Mesendoderm (in vitro differentiated cells): ENCODE measurements around the gene ZFPM1.
A peak's percentile ranks its signal among the peaks of the same experiment; 100 is the strongest.

ENCODE experiments used
- DNase-seq: peaks from one replicate; pipeline ENCODE4 v3.0.0; 2013
- H2AK5ac ChIP-seq: 2 replicates; pipeline ENCODE4 v1.6.1; 2013; ENCODE audit warnings: low read length, inconsistent platforms
- H2BK120ac ChIP-seq: 2 replicates; pipeline ENCODE4 v1.6.1; 2013; ENCODE audit warnings: low read depth, mild to moderate bottlenecking, low read length, moderate library complexity, mixed read lengths
- H2BK15ac ChIP-seq: replicated peaks from 2 replicates; pipeline ENCODE4 v1.6.1; 2013; ENCODE audit warnings: low read depth, mild to moderate bottlenecking, moderate library complexity
- H2BK5ac ChIP-seq: 2 replicates; pipeline ENCODE4 v1.6.1; 2013; ENCODE audit warnings: low read length, inconsistent platforms
- H3K18ac ChIP-seq: 2 replicates; pipeline ENCODE4 v1.6.1; 2013; ENCODE audit warnings: mild to moderate bottlenecking, low read length, mixed read lengths
- H3K23ac ChIP-seq: one replicate; pipeline ENCODE4 v1.6.1; 2013; ENCODE audit warnings: low read length
- H3K27ac ChIP-seq: 2 replicates; pipeline ENCODE4 v1.5.1; 2013; ENCODE audit warnings: low read depth, mild to moderate bottlenecking, inconsistent platforms, low read length, moderate library complexity
- H3K27me3 ChIP-seq: 2 replicates; pipeline ENCODE4 v1.6.1; 2013; ENCODE audit warnings: low read length, control low read depth, mild to moderate bottlenecking, inconsistent platforms; ENCODE audit not compliant: insufficient read depth, poor library complexity
- H3K36me3 ChIP-seq: 2 replicates; pipeline ENCODE4 v1.6.1; 2013; ENCODE audit warnings: low read length, inconsistent platforms; ENCODE audit not compliant: control insufficient read depth, insufficient read depth
- H3K4ac ChIP-seq: one replicate; pipeline ENCODE4 v1.6.1; 2013; ENCODE audit warnings: low read depth, mild to moderate bottlenecking, low read length, moderate library complexity
- H3K4me1 ChIP-seq: 2 replicates; pipeline ENCODE4 v1.6.1; 2013; ENCODE audit warnings: low read depth, low read length, inconsistent platforms; ENCODE audit not compliant: control insufficient read depth
- H3K4me2 ChIP-seq: 2 replicates; pipeline ENCODE4 v1.6.1; 2013; ENCODE audit warnings: low read length
- H3K4me3 ChIP-seq: 2 replicates; pipeline ENCODE4 v1.5.1; 2013; ENCODE audit warnings: mild to moderate bottlenecking, low read length
- H3K56ac ChIP-seq: one replicate; pipeline ENCODE4 v1.6.1; 2013; ENCODE audit warnings: low read length
- H3K79me1 ChIP-seq: 2 replicates; pipeline ENCODE4 v1.6.1; 2013; ENCODE audit warnings: low read length, inconsistent platforms
- H3K79me2 ChIP-seq: 2 replicates; pipeline ENCODE4 v1.6.1; 2013; ENCODE audit warnings: mild to moderate bottlenecking, low read length; ENCODE audit not compliant: control insufficient read depth, insufficient read depth
- H3K9ac ChIP-seq: 2 replicates; pipeline ENCODE4 v1.6.1; 2013; ENCODE audit warnings: low read length, inconsistent platforms
- H4K5ac ChIP-seq: one replicate; pipeline ENCODE4 v1.6.1; 2013; ENCODE audit warnings: low read length
- H4K8ac ChIP-seq: one replicate; pipeline ENCODE4 v1.6.1; 2013; ENCODE audit warnings: low read depth, mild to moderate bottlenecking, control low read depth, low read length, moderate library complexity
- WGBS: extraction: QIAGEN DNeasy Blood & Tissue Kit; methylation state at CpG from one replicate; pipeline ENCODE4 v1.1.7; 2013; ENCODE audit warnings: low lambda C conversion rate, missing lambda C conversion rate; ENCODE audit not compliant: insufficient coverage; ENCODE audit errors: extremely low coverage; 5-methylcytosine and 5-hydroxymethylcytosine counted together

The ZFPM1 gene

DNA sequence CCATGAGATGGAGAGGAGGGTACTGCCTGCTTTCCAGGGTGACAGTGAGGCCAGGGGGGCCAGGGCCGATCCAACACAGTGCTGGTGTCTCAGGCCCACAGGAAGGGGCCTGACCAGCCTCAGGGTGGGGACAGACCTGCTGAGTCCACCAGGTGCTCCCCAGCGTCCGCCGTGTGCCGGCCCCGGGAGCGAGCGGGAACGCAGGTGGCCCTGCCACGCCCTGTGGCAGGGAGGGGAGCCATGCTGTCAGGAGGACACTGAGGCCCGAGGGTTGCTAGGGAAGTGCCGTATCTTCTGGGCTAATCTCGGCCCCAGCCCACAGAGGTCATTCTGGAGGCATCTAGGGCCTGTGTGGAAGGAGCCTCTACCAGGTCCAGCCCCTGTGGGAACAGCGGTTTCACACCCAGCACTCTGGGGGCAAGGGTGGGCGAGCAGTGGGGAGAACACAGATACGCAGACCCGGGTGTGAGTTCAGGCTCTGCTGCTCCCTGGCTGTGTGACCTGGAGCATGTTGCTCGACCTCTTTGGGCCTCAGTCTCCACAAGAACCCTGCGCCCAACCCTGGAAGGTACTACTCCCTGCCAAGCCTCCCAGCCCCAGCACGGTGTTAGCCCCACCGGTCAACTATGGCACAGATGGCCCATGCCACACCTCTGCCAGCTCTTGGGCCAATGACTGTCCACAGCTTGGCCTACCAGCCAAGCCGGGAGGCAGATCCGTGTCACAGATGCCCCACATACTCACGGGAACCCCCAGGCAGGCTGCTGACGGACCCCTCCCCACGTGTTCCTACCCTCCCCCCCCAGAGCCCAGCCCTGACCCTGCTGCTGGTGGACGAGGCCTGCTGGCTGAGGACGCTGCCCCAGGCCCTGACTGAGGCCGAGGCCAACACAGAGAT, 73.2 kb downstream of the ZFPM1 start:
- Histone ChIP-seq H3K4me3 (no peak overlapping the region), H3K56ac (no peak overlapping the region), H3K36me3 (no peaks in the 10 kb centered on the region), H2AK5ac (no peak overlapping the region), H4K8ac (no peak overlapping the region), H3K4me2 (no peak overlapping the region), H3K27me3 (no peaks in the 10 kb centered on the region), H3K79me1 (no peaks in the 10 kb centered on the region), H3K18ac (no peak overlapping the region), H2BK120ac (no peak overlapping the region), H3K79me2 (no peaks in the 10 kb centered on the region), H3K9ac (no peak overlapping the region), H3K23ac (no peak overlapping the region), H4K5ac (no peak overlapping the region), H3K4ac (no peak overlapping the region), H2BK15ac (no peak overlapping the region), H3K27ac (no peak overlapping the region), H2BK5ac (no peak overlapping the region), H3K4me1 (no peaks in the 10 kb centered on the region)
- DNase-seq, result no peak
- WGBS, result no CpG with 5 or more reads among the region's 29 CpGs

DNA sequence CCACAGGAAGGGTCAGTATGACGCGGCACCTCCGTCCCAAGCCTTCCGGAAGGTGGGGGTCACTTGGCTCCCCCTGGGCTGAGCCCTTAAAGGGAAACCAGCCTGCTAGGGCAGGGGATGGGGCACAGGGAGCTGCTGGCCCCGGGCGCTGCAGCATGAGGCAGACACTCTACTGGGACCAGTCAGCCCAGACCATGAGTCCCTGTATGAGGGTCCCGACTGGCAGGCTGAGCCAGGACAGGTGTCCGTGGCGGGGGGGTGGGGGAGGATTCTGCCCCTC, 73.8 kb downstream of the ZFPM1 start:
- Histone ChIP-seq H3K79me1 (no peaks in the 10 kb centered on the region), H2BK15ac (no peak overlapping the region), H3K36me3 (no peaks in the 10 kb centered on the region), H3K79me2 (no peaks in the 10 kb centered on the region), H2BK5ac (no peak overlapping the region), H3K18ac (no peak overlapping the region), H3K27ac (no peak overlapping the region), H3K27me3 (no peaks in the 10 kb centered on the region), H3K4me1 (no peaks in the 10 kb centered on the region), H3K9ac (no peak overlapping the region), H2AK5ac (no peak overlapping the region), H4K5ac (no peak overlapping the region), H3K4ac (no peak overlapping the region), H3K4me2 (no peak overlapping the region), H2BK120ac (no peak overlapping the region), H4K8ac (no peak overlapping the region), H3K4me3 (no peak overlapping the region), H3K23ac (no peak overlapping the region), H3K56ac (no peak overlapping the region)
- DNase-seq, result no peak
- no CpG with 5 or more reads among the region's 9 CpGs for WGBS

DNA sequence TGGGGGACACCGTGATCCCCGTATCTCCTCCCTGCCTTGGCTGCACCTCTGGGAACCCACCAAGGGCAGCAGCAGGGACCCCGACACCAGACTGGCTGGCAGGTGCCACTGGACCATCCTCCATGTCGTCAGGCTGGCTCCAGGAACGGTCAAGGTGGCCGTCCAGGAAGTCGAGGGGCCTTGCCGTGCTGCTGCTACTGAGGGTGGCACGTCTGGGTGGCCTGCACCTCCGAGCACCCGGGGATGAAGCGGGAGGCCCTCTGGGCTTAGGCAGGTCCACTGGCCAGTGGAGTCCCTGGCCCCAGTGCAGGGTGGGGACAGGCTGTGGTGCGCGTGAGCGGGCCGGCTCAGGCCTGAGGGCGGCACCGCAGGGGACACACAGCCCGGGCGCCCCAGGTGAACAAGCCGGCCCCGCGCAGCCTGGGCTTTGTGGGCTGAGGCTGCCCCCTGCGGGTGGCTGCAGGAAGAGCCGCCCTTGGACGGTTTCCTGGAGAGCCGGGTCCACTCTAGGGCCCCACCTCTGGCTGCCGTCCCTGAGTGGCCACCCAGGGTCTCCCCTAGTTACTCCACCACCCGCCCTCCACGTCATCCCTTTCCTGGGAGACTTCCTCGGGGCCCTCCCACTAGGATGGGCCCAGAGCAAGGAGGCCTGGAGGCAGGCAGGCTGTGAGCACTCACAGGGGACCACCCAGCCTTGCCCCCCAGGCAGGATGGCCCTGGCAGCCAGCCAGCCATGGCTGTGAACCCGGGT, 74.3 kb downstream of the ZFPM1 start:
- Histone ChIP-seq H3K79me2 (no peaks in the 10 kb centered on the region), H2AK5ac (no peak overlapping the region), H4K8ac (no peak overlapping the region), H2BK15ac (no peak overlapping the region), H3K4me2 (no peak overlapping the region), H3K36me3 (no peaks in the 10 kb centered on the region), H4K5ac (no peak overlapping the region), H3K27ac (no peak overlapping the region), H3K4me1 (no peaks in the 10 kb centered on the region), H2BK120ac (no peak overlapping the region), H3K4me3 (no peak overlapping the region), H3K56ac (no peak overlapping the region), H3K27me3 (no peaks in the 10 kb centered on the region), H2BK5ac (no peak overlapping the region), H3K18ac (no peak overlapping the region), H3K23ac (peak overlapping the region; percentile 89), H3K9ac (no peak overlapping the region), H3K4ac (no peak overlapping the region), H3K79me1 (no peaks in the 10 kb centered on the region)
- peak; percentile 66 for DNase-seq
- WGBS, result no CpG with 5 or more reads among the region's 32 CpGs

DNA sequence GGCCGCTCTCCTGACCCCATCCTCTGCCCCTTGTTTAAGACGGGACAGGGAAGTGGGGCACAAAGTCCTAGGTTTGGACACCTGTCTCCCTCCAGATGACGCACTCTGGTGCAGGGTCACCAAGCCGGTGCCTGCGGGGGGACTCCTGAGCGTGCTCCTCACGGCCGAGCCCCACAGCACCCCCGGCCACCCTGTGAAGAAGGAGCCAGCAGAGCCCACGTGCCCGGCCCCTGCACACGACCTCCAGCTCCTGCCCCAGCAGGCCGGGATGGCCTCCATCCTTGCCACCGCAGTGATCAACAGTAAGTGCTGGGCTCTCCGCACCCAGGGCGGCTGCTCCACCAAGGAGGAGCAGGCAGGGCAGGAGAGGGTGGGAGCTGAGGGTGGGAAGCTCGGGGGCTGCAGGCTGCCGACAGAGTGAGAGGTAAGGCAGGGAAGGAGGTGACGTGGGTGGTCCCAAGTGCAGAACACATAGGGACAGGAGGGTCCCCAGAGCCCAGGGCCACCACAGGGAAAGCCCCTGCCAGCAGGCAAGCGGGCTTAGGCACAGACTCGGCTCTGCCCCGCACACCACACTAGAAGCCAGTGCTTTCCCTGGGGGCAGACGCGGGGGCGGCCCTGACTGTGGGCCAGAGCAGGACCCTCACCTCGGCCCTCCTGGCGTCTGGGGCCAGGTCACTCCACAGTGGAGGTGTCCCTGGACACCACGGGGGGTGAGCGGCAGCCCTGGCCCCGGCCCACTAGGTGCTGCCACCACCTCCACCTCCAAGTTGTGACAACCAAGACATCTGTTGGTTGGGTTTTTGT, 75.1 kb downstream of the ZFPM1 start:
- DNase-seq, result no peak
- H3K27me3 ChIP-seq, result no peaks in the 10 kb centered on the region
- H2BK5ac ChIP-seq, result no peak overlapping the region
- H3K4ac ChIP-seq, result no peak overlapping the region
- no peak overlapping the region for H3K4me3 ChIP-seq
- H4K5ac ChIP-seq, result no peak overlapping the region
- H3K23ac ChIP-seq, result no peak overlapping the region
- H2BK120ac ChIP-seq, result no peak overlapping the region
- no peak overlapping the region for H2AK5ac ChIP-seq
- no peaks in the 10 kb centered on the region for H3K79me1 ChIP-seq
- no CpG with 5 or more reads among the region's 30 CpGs for WGBS
- no peak overlapping the region for H4K8ac ChIP-seq
- H3K4me1 ChIP-seq, result no peaks in the 10 kb centered on the region
- no peak overlapping the region for H3K27ac ChIP-seq
- no peak overlapping the region for H3K4me2 ChIP-seq
- no peak overlapping the region for H3K56ac ChIP-seq
- H3K18ac ChIP-seq, result no peak overlapping the region
- H3K36me3 ChIP-seq, result no peaks in the 10 kb centered on the region
- no peak overlapping the region for H2BK15ac ChIP-seq
- H3K9ac ChIP-seq, result no peak overlapping the region
- no peaks in the 10 kb centered on the region for H3K79me2 ChIP-seq

GRCh38 chr16:88528902-88529318, 75.8 kb downstream of the ZFPM1 start:
- Histone ChIP-seq H3K4me3 (no peak overlapping the region), H2BK15ac (no peak overlapping the region), H4K8ac (no peak overlapping the region), H3K27ac (no peak overlapping the region), H2BK120ac (no peak overlapping the region), H3K36me3 (no peaks in the 10 kb centered on the region), H3K9ac (no peak overlapping the region), H3K79me2 (no peaks in the 10 kb centered on the region), H3K56ac (no peak overlapping the region), H4K5ac (no peak overlapping the region), H3K23ac (no peak overlapping the region), H3K4me2 (no peak overlapping the region), H3K4ac (no peak overlapping the region), H3K4me1 (no peaks in the 10 kb centered on the region), H2BK5ac (no peak overlapping the region), H3K79me1 (no peaks in the 10 kb centered on the region), H2AK5ac (no peak overlapping the region), H3K27me3 (no peaks in the 10 kb centered on the region), H3K18ac (no peak overlapping the region)
- DNase-seq, result no peak
- WGBS, result no CpG with 5 or more reads among the region's 22 CpGs
